Liver (tissue), 9 donors: ENCODE results near the gene GREM2. TPM values are rescaled to one million over a fixed set of nuclear protein-coding genes. Genes with fewer than 3 reads are reported as not detected.

Source experiments
- DNase-seq: peaks from one replicate; pipeline ENCODE4 v3.0.0-alpha.2; 2017; ENCODE audit warnings: low spot score
- H3K27ac ChIP-seq, 2 donors: one replicate each; pipeline ENCODE4 v1.7.0; 2013; ENCODE audit warnings: inconsistent platforms in 2 of 2, low read length in 2 of 2, control low read depth in 1 of 2, low read depth in 1 of 2, mild to moderate bottlenecking in 1 of 2
- H3K27me3 ChIP-seq, 4 donors: one replicate each; pipeline versions ENCODE4 v1.6.1 to v1.7.0; 2013; ENCODE audit warnings: low read length in 3 of 4, inconsistent platforms in 1 of 4, mild to moderate bottlenecking in 1 of 4, moderate library complexity in 1 of 4; ENCODE audit not compliant: control insufficient read depth in 4 of 4, insufficient read depth in 4 of 4
- H3K36me3 ChIP-seq, 4 donors: one replicate each; pipeline versions ENCODE4 v1.6.1 to v1.7.0; 2013; ENCODE audit warnings: low read length in 3 of 4, mild to moderate bottlenecking in 3 of 4, low read depth in 1 of 4, moderate library complexity in 1 of 4; ENCODE audit not compliant: control insufficient read depth in 4 of 4, insufficient read depth in 3 of 4
- H3K4me1 ChIP-seq, 4 donors: one replicate each; pipeline versions ENCODE4 v1.6.1 to v1.7.0; 2013; ENCODE audit warnings: low read length in 3 of 4, mild to moderate bottlenecking in 3 of 4, moderate library complexity in 1 of 4; ENCODE audit not compliant: control insufficient read depth in 4 of 4, insufficient read depth in 4 of 4
- H3K4me3 ChIP-seq, 3 donors: one replicate each; pipeline versions ENCODE4 v1.6.1 to v1.7.0; 2013; ENCODE audit warnings: low read length in 3 of 3, control low read depth in 1 of 3, low read depth in 1 of 3, mild to moderate bottlenecking in 1 of 3
- H3K9ac ChIP-seq, 2 donors: one replicate each; pipeline ENCODE4 v1.7.0; 2013; ENCODE audit warnings: low read length in 2 of 2, mild to moderate bottlenecking in 2 of 2, moderate library complexity in 2 of 2, control low read depth in 1 of 2, low read depth in 1 of 2
- H3K9me3 ChIP-seq, 4 donors: one replicate each; pipeline versions ENCODE4 v1.6.1 to v1.7.0; 2013; ENCODE audit warnings: low read length in 3 of 4; ENCODE audit not compliant: control insufficient read depth in 4 of 4
- ATF3 ChIP-seq: IDR thresholded peaks from 2 replicates; pipeline ENCODE4 v1.6.1; 2016; ENCODE audit warnings: antibody characterized with exemption
- EGR1 ChIP-seq, 2 donors: IDR thresholded peaks; 2 replicates each; pipeline ENCODE4 v1.6.1; 2016 to 2018; ENCODE audit warnings: antibody characterized with exemption in 2 of 2, low read depth in 2 of 2
- FOXA1 ChIP-seq: IDR thresholded peaks from 2 replicates; pipeline ENCODE4 v1.6.1; 2016; ENCODE audit warnings: antibody characterized with exemption
- FOXA2 ChIP-seq: IDR thresholded peaks from 2 replicates; pipeline ENCODE4 v1.6.1; 2016; ENCODE audit warnings: antibody characterized with exemption
- GABPA ChIP-seq, 2 donors: IDR thresholded peaks in 1 of 2; conservative IDR thresholded peaks in 1 of 2; 2 replicates each; pipeline ENCODE4 v1.6.1; 2016; ENCODE audit warnings: antibody characterized with exemption in 2 of 2, mild to moderate bottlenecking in 1 of 2, moderate library complexity in 1 of 2
- HNF4A ChIP-seq, 2 donors: conservative IDR thresholded peaks; 2 replicates each; pipeline ENCODE4 v1.6.1; 2016; ENCODE audit warnings: antibody characterized with exemption in 2 of 2, mild to moderate bottlenecking in 2 of 2
- HNF4G ChIP-seq: IDR thresholded peaks from 2 replicates; pipeline ENCODE4 v1.6.1; 2016; ENCODE audit warnings: antibody characterized with exemption
- JUND ChIP-seq, 2 donors: IDR thresholded peaks; 2 replicates each; pipeline ENCODE4 v1.6.1; 2016; ENCODE audit warnings: antibody characterized with exemption in 2 of 2
- MAX ChIP-seq: IDR thresholded peaks from 2 replicates; pipeline ENCODE4 v1.6.1; 2016; ENCODE audit warnings: antibody characterized with exemption
- NR2F2 ChIP-seq: IDR thresholded peaks from 2 replicates; pipeline ENCODE4 v1.6.1; 2016; ENCODE audit warnings: antibody characterized with exemption
- RAD21 ChIP-seq, 2 donors: IDR thresholded peaks; 2 replicates each; pipeline ENCODE4 v1.6.1; 2016; ENCODE audit warnings: antibody characterized with exemption in 2 of 2, mild to moderate bottlenecking in 2 of 2
- REST ChIP-seq: IDR thresholded peaks from 2 replicates; pipeline ENCODE4 v1.6.1; 2016; ENCODE audit warnings: antibody characterized with exemption, mild to moderate bottlenecking
- RXRA ChIP-seq, 2 donors: IDR thresholded peaks; 2 replicates each; pipeline ENCODE4 v1.6.1; 2017 to 2018; ENCODE audit warnings: antibody characterized with exemption in 2 of 2, mild to moderate bottlenecking in 1 of 2
- SP1 ChIP-seq: IDR thresholded peaks from 2 replicates; pipeline ENCODE4 v1.6.1; 2018; ENCODE audit warnings: antibody characterized with exemption, mild to moderate bottlenecking
- TAF1 ChIP-seq: conservative IDR thresholded peaks from 2 replicates; pipeline ENCODE4 v1.6.1; 2016; ENCODE audit warnings: antibody characterized with exemption, mild to moderate bottlenecking
- YY1 ChIP-seq: IDR thresholded peaks from 2 replicates; pipeline ENCODE4 v1.6.1; 2016; ENCODE audit warnings: antibody characterized with exemption, mild to moderate bottlenecking
- ZBTB33 ChIP-seq: IDR thresholded peaks from 2 replicates; pipeline ENCODE4 v1.6.1; 2016; ENCODE audit warnings: antibody characterized with exemption
- WGBS: extraction: QIAGEN DNeasy Blood & Tissue Kit; methylation state at CpG from one replicate; pipeline ENCODE4 v1.1.7; 2013; 5-methylcytosine and 5-hydroxymethylcytosine counted together
- polyA plus RNA-seq, 2 donors: library from polyadenylated mRNA; stranded (reverse) in 1 of 2; unstranded in 1 of 2; fragments of 200-250 nt in 1 of 2; fragments of >200 nt in 1 of 2; fragmentation: Nextera tagmentation in 1 of 2; extraction: Ambion mirVana in 1 of 2; gene quantifications; one replicate each; pipeline versions ENCODE4 v1.2.1 to v1.2.3, GENCODE V29; 2013 to 2015
- total RNA-seq, 2 donors: library from RNA; depleted of rRNA; stranded (reverse); fragments of >200 nt; gene quantifications; one replicate each; pipeline ENCODE4 v1.2.3, GENCODE V29; 2014
- donor health status: healthy.
- donor health status: healthy.
- donor health status: healthy.
- donor health status: healthy.
- donor health status: healthy.

The GREM2 gene
- total and polyA plus RNA-seq, 4 donors = 0.19 to 19.5 (median 4.3) TPM

- no peak for DNase-seq
- WGBS = 85% methylated on average over 2 of the region's 2 CpGs
- no peaks in the 10 kb centered on the region for H3K27me3 ChIP-seq
- H3K9ac ChIP-seq = no peak overlapping the region
- no peaks in the 10 kb centered on the region for H3K4me1 ChIP-seq
- peaks cover 0 to 2% (median 0%) of the 10 kb centered on the region in 4 donors for H3K36me3 ChIP-seq
- no peak overlapping the region for H3K4me3 ChIP-seq
- H3K9me3 ChIP-seq = no peaks in the 10 kb centered on the region
- H3K27ac ChIP-seq = no peak overlapping the region
- TF ChIP-seq FOXA2 (no peak), HNF4G (no peak), TAF1 (no peak), SP1 (no peak), ATF3 (no peak), GABPA (IDR thresholded peaks at IDR 0.05 in 1 of 2, conservative IDR thresholded peaks at IDR 0.05 in 1 of 2) (no peak), REST (no peak), EGR1 (IDR thresholded peaks at IDR 0.05; ENCODE audit: low read depth in 2 of 2) (no peak), ZBTB33 (no peak), NR2F2 (no peak), HNF4A (conservative IDR thresholded peaks at IDR 0.05) (no peak), RXRA (IDR thresholded peaks at IDR 0.05) (no peak), JUND (IDR thresholded peaks at IDR 0.05) (no peak), RAD21 (IDR thresholded peaks at IDR 0.05) (no peak), FOXA1 (no peak), MAX (no peak)
Measured at GRCh38 chr1:240501115-240501514, 110.8 kb downstream of the GREM2 start.

- H3K36me3 ChIP-seq = peaks cover 0 to 2% (median 0%) of the 10 kb centered on the region in 4 donors
- no peaks in the 10 kb centered on the region for H3K4me1 ChIP-seq
- no peaks in the 10 kb centered on the region for H3K27me3 ChIP-seq
- H3K27ac ChIP-seq = no peak overlapping the region
- H3K4me3 ChIP-seq = no peak overlapping the region
- TF ChIP-seq SP1 (no peak), RXRA (IDR thresholded peaks at IDR 0.05) (no peak), MAX (no peak), HNF4G (no peak), HNF4A (conservative IDR thresholded peaks at IDR 0.05) (no peak), YY1 (no peak), FOXA1 (no peak), TAF1 (no peak), NR2F2 (no peak), ZBTB33 (no peak), GABPA (IDR thresholded peaks at IDR 0.05 in 1 of 2, conservative IDR thresholded peaks at IDR 0.05 in 1 of 2) (no peak), JUND (IDR thresholded peaks at IDR 0.05) (no peak), FOXA2 (no peak)
- H3K9ac ChIP-seq = no peak overlapping the region
- 96% methylated on average over 4 of the region's 4 CpGs for WGBS
- H3K9me3 ChIP-seq = no peaks in the 10 kb centered on the region
- no peak for DNase-seq
Measured at GRCh38 chr1:240500647-240501046, 111.3 kb downstream of the GREM2 start.
